Right renal cortex interstitium (tissue), 3 donors: ENCODE data around the gene NOX4. TPM values are rescaled to one million over a fixed set of nuclear protein-coding genes. Genes with fewer than 3 reads are reported as not detected.

Experiments used
- DNase-seq, 3 donors: peaks; one replicate each; pipeline ENCODE4 v3.0.0-alpha.2; 2013; ENCODE audit warnings: low read depth in 3 of 3, low spot score in 2 of 3
- polyA plus RNA-seq, 3 donors: library from polyadenylated mRNA; unstranded; fragments of 120-200 nt; gene quantifications; one replicate each; pipeline ENCODE4 v1.2.1, GENCODE V29; 2013; ENCODE audit not compliant: insufficient read length in 3 of 3

Gene NOX4
- 10 to 100 TPM; 50.2 to 65.6 (median 55.4) TPM for polyA plus RNA-seq

DNA sequence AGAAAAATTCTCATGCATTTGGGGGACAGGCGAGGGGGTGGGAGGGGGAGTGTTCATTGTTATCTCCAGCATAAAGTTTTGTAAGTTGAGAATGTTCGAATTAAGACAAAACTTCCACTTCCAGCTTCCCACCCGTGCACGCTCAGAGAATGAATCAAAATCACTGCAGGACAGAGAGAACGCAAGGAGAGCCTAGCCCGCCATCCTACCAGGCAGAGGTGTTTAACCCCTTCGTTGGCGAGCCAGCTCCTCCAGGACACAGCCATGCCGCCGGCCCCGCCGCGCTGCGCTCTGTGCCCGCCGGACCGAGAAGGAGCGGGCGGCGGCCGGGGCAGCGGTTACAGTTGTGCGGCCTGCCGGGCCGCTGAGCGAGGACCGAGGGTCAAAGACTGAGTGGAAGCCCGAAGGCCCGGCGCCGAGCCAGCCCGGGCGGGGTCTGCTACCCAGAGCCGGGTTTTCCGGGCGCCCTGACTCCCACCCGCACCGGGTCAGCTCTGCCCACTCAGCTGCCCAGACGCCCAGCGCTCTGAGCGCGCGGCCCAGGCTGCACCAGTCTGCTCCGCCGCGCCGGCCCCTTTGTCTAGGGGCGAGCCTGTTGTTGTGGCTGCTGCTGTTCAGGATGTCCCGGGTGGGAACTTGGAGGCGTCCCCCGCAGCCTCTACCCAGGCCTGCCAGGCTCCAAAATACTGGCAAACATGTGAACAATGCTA, at the start of gene NOX4:
NOX4 (minus strand) TSS at position 395 of the 710 bp plus-strand sequence; CDS start at position 266, 129 bp downstream.
- peak; percentile 54 to 63 (median 57) for DNase-seq

DNA sequence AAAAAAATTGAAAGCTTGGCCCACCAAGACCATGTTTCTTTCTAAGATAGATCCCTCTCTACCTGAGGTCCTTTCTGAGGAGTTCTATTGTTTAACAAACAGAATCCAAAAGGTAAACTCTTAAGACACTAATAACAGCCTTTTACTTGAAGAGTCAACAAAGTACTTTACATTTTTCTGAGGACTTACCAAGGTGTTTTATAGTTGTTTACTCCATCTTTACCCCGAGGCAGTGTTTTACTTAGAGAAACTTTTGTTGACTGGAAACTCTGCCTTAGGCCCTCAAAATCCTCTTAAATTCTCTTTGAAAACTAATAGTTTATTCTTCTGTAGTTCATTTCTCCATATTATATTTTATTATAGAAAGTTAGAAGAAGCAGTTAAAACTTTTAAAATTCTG, 49.7 kb upstream of the NOX4 start:
- no peak for DNase-seq

DNA sequence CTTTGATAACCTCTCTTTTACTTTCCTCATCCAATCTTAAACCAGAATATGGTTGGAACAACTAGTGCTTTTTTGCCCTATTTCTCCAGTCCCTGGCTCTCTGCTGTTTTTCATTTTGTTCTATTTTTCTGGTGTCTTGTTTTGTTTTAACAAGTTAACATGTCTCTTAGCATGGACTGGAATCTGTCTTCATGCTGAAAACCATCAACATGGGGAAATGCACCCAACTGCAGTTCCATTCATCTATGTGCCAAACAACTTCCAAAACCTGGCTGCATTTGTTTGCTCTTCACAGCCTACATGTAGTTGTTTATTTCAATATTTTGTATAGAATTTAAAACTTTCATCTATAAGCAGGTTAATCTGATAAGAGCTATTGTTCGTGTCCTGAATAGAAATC, 46.8 kb upstream of the NOX4 start:
- no peak for DNase-seq

DNA sequence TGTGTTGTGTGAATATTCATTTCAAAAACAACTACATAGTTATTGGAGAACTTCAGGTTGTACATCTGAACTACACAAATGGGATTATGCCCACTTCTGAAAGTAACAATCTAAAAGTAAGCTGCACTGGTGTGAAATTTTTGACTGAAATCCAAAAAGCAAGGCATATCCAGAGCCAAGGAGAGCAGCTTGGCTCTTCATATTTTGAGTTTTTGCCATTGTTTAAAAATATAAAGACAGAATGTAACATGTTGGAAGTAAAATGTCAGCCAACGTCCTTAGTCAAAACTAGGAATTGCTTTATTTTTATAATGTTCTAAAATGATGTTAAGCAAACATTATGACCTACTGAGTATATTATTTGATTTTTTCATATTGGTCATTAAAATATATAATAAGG, 45.8 kb upstream of the NOX4 start:
- no peak for DNase-seq

DNA sequence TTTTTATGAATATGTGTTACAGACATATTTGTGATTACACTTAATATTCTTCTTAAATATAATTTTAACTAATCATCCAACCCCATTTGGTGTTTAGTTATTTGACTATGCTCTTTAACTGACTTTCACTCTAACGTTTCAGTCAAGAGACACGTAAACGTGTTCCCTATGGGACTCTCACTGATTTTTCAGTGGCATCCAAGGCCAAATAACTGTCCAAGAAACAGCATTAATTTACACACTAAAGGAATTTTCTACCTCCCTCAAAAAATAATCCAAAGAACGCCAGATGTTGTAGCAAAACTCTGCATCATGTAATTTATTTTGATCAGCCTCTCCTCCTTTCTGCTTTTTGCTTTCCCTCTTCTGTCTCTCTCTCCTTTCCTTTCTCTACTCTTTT, 44.0 kb upstream of the NOX4 start:
- DNase-seq = no peak

DNA sequence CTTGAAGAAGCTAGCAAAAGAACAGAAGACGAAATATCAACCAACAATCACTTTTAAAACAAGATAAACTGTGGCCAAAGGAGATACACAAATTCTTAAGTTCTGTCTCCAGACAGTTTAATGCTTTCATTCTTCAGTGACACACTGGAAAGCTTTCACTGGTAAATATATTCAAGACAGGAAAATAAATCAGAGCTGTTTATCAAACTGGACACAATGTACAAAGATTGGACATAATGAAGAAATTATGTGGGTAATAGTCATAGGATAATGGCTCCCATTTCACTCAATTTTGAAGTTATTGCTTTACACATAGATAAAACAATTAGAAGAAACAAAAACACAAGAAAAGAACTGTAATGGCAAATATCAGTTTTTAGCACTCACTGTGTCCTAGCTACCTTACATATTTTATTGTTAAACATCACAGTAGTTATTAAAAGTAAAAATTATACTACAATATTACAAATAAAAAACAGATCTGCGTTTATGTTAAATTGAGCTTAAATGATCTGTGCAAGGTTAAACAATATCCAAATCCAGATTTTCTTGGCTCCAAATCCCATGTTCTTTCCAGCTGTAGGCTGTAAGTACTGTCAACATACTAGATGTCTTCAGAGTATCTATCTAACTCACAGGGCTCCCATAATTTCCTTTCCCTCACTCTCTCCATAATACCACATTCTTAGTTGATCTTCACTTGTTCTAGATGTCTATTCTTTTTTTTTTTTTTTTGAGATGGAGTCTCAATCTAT, 38.6 kb upstream of the NOX4 start:
- no peak for DNase-seq

DNA sequence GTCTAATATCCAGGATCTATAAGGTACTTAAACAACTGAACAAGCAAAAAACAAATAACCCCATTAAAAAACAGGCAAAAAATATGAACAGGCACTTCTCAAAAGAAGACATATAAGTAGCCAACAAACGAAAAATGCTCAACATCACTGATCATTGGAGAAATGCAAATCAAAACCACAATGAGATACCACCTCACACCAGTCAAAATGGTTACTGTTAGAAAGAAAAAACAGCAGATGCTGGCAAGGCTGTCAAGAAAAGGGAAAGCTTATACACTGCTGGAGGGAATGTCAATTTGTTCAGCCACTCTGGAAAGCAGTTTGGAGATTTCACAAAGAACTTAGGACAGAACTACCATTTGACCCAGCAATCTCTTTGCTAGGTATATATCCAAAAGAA, 30.6 kb upstream of the NOX4 start:
- DNase-seq = no peak

DNA sequence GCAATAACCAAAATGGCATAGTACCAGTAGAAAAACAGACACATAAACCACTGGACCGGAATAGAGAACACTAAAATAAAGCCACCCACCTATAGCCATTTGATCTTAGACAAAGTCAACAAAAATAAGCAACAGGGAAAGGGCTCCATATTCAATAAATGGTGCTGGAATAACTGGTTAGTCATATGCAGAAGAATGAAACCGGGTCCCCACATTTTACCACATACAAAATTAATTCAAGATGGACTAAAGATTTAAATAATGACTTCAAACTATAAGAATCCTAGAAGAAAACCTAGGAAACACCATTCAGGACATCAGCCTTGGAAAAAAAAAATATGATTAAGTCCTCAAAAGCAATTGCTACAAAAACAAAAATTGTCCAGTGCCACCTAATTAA, 30.1 kb upstream of the NOX4 start:
- no peak for DNase-seq

DNA sequence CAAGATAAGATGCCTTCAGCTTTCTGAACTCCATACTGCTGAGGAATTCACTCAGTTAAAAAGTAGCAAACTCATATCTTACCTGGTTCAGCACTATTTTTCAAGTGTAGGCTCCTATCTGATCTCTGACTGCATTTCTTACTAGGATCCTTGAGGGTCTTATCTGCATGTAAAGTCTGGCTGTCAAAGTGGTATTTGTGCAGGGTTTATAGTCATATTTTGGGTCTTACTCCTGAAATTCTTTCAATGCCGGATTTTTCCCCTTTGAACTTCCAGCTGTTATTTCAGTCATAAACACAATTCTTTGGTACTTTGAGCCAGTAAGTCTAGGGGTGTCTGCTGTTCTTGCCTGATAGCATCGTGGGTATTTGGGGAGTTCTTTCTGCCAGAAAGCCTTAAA, 25.3 kb upstream of the NOX4 start:
- no peak for DNase-seq

DNA sequence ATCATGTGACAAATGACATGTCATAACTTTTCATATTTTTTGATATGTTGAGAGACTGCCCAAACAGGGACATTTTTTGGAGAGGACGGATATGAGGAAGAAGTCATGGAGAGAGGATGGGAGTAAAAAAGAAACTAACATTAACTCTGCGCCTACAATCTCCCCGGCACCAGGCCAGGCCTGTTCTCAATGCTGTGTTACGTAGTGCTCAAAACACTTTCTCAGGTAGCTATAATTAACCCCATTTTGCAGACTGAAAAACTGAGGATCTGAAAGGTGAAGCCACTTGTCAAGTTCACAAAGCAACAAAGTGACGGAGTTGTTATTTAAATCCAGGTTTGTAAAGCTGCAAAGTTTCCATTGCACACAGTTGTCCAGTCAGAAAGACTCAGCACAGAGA, 17.4 kb upstream of the NOX4 start:
- DNase-seq = no peak

DNA sequence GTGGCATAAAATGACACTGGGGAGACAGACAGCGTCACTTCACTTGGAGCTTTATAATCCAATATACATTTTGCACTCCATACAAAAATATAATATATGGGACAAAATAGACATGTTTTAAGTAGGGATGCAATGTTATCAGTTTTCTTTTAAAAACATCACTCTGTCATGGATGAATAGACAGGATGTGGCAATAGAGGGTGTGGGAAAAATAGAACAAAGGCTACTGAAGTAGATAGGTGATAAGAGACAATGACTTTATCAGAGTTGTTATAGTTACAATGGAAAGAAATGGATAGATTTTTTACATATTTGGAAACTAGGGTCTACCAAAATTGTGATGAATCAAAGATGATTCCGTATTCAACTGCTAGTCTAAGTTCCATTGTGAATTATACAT, 13.1 kb upstream of the NOX4 start:
- no peak for DNase-seq

DNA sequence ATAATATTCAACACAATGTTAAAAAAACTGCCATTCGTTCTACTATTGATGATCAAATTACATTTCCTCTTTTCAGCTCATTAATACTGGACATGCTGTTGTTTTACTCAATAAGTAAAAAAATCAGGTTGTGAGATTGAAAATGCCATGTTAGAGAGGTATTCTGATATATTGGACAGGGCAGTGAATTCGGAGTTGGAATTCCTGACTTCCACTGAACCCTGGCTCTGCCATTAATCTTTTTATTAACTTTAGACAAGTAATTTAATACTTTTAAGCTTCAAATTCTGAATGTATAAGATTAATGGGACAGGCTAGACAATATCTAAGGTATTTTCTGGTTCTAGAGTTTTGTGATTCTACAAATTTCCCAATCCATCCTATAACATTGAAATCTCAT, 12.2 kb upstream of the NOX4 start:
- no peak for DNase-seq

DNA sequence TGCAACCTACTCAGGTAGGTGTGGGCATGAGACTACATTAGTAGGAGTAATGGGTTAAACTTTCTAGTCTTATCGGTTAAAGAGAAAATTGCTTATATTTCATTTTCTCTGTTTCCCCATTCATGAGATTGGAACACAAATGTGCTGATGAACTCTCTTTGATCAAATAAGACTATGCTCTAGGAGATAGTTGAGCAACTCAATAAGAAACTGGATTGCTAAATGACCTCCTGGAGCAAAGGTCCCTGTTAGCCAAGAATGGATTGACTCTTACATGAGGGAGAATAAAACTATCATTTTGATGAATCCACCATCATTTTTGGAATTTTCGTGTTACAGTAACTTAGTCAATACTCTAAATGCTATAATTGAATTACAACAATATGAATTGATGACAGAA, 11.1 kb upstream of the NOX4 start:
- DNase-seq = no peak

DNA sequence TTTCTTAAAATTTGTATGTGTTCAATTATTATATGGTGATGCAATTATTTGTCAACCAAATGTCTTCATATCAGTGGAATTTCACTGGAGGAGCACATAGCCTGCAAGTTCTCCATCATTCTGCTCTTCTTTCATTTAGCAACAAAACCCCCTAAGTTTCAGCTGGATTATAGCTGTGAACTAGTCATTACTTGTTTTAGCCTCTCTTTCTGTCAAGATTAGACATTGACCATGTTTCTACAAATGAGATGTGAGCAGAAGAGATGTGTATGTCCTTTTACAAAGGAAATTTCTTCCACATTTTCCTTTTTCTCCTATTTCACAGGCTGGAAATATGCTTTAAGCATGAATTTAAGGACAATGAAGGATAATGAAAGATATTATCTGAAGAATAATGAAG, 9.2 kb upstream of the NOX4 start:
- no peak for DNase-seq

DNA sequence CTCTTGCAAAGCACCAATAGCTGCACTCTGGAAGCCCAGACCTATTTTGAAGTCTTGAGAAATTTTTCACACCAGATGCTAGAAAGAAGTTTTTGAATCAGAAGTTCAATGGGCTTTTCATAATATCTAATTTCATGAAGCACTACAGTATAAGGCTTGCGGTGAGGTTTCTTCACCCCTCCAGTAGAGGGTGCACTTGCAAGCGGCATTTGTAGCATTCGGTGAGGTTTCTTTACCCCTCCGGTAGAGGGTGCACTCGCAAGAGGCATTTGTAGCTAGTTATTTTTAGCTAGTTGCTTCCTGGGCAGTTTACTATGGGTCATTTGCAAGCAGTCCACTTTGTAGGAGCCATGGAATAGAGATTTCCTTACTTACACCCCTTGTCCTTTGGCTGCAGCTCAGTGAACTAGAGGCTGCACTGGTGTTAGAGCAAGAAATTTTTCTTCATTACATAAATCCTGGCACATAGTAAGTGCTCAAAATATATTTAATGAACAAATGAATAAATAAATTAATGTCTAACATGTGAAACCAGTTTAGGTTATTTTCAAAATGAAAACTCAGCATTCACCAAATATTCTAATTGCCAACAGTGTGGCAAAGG, 7.8 kb upstream of the NOX4 start:
- no peak for DNase-seq

DNA sequence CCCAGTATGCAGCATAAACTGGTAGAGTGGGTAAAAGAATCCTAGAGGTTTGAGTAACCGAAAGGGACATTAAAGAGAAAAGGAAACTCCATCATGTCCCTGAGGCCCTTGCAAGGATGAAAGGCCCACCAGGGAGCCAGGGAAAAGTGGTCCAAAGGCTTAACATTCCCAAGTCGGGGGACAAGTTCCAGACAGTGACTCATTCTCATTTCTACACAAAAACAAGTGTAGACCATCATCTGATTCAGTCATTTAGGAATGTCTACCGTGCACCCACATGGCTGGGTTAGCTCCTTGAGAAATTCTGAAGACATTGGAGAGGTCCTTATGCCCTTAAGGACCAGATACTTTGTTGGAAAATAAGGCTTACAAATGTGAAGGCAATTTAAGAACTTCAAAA, 4.8 kb upstream of the NOX4 start:
- DNase-seq = no peak

DNA sequence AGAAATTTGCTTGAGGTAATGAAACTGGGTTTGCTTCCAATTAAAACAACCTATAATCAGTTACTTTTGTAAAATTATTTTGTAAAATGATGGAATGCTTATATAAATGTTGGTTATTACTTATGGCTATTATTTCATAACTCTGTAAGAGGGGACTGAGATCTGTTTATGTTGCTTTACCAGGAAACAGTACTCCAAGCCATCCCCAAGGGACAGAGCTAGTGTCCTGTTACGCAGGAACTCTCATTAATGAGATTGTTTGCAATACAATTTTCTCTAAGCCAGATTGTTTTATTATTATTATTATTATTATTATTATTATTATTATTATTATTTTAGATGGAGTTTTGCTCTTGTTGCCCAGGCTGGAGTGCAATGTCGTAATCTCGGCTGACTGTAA, 2.3 kb upstream of the NOX4 start:
- no peak for DNase-seq

DNA sequence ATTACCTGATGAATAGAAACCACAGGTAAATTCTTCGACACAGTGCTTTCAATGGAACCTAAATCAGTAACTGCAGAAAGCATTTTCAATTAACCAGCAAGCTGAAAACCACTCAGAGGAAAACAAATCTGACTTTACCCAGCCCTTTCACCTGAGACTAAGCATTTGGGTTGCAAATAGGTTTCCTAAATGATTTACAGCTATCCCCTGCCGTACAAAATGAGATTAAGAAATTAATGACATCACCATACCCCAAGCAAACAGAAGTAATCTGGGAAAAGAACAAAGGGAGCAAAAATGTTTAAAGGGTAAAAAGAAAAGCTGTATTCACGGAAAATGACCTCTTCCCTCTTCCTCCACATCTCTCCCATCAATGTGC, 584 bp downstream of the NOX4 start:
- DNase-seq = peak in 1 of 3 donors; percentile 21

DNA sequence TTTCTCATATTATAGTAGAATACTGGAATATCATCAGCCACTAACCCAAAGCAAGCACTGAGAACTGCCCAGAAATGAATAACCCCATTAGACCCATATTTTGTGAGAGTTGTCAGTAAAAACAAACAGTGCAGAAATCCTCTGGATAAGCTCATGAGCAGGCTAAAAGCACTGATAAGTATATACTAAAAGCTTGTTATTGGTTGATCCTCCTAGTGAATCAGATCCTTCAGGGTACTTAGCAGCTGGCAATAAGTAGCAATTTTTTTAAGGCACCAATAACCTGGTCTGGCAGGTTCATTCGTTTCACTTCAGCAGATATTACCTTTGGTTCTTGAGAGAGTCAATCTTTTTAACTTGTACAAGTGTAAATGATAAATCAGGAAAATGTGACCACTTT, 1.2 kb downstream of the NOX4 start:
- peak in 2 of 3 donors; percentile 2 to 8 for DNase-seq

DNA sequence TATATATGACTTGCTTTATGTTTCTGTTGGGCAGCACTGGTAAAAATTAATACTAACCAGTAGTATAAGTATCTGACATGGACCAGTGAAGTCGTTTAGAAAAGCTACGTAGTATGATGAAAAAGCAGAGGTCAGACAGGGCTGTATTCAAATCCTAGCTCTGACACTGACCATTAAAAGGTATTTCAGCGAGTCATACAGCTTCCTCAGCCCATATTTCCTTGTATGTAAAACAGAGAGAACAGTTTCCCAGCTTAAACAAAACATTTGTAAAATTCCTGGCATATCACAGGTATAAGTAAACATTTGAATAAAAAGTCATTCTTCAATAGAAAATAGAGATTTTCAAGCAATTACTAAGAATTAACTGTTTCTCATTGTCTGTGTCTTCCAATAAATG, 4.2 kb downstream of the NOX4 start:
- DNase-seq = no peak

DNA sequence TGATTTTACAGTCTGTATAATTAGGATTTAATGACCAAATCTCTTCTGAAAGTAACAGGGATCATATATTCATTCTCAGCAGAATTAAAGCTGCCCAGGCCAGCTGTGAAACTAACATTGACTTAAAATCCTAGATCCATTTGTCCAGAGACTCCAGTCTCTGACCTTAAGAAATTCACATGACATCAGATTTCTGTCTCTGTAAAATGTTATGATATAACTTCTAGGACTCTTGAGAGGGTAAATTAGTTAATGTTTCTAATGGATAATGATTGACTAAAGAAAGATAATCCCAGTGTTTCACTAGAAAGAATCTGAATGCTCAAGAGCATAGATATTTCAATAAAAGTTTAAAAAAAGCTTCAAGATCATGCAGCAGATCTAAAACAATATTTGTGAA, 6.3 kb downstream of the NOX4 start:
- DNase-seq = no peak

DNA sequence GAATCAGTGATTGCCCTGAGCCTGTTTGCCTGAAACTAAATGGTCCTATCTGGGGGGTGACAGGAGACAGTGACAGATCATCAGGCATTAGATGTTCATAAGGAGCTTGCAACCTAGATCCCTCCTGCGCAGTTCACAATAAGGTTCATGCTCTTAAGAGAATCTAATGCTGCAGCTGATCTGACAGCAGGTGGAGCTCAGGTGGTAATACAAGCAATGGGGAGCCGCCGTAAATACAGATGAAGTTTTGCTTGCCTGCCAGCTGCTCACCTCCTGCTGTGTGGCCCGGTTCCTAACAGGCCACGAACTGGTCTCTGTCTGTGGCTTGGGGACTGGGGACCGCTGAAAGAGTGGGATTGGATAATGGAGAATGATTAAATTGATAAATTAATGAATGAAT, 14.0 kb downstream of the NOX4 start:
- DNase-seq = no peak
